Ascending aorta (tissue), 2 donors: ENCODE data around the gene CCDC17. TPM values are rescaled to one million over a fixed set of nuclear protein-coding genes. Genes with fewer than 3 reads are reported as not detected.
A peak's percentile ranks its signal among the peaks of the same experiment; 100 is the strongest.
"Not testable (repeated sequence)": the region's sequence is repeated elsewhere in the genome, so short reads cannot be mapped to it uniquely, and the experiment has no call there.

Experiments
- DNase-seq, 2 donors: peaks; one replicate each; pipeline ENCODE4 v3.0.0-alpha.2; 2019; ENCODE audit warnings: low spot score in 2 of 2
- H3K27ac ChIP-seq, 2 donors: fragments of 200-600 bp; sonication (generic); one replicate each; pipeline ENCODE4 v1.5.1; 2016 to 2017; ENCODE audit warnings: mild to moderate bottlenecking in 1 of 2
- H3K27me3 ChIP-seq: fragments of 200-600 bp; sonication (generic); one replicate; pipeline ENCODE4 v1.5.1; 2017
- H3K36me3 ChIP-seq, 2 donors: fragments of 200-600 bp; sonication (generic); one replicate each; pipeline ENCODE4 v1.5.1; 2016
- H3K4me1 ChIP-seq, 2 donors: fragments of 200-600 bp; sonication (generic); one replicate each; pipeline ENCODE4 v1.5.1; 2016 to 2017; ENCODE audit warnings: mild to moderate bottlenecking in 1 of 2
- H3K4me3 ChIP-seq, 2 donors: fragments of 200-600 bp; sonication (generic); one replicate each; pipeline ENCODE4 v1.5.1; 2016 to 2017; ENCODE audit warnings: mild to moderate bottlenecking in 1 of 2
- H3K9me3 ChIP-seq, 2 donors: fragments of 200-600 bp; sonication (generic); one replicate each; pipeline ENCODE4 v1.5.1; 2016
- CTCF ChIP-seq, 3 experiments: fragments of 200-600 bp in 2 of 3; fragments of 450-650 bp in 1 of 3; sonication (generic) in 2 of 3; IDR thresholded peaks; one replicate each; pipeline ENCODE4 v1.5.1; 2016 to 2019; ENCODE audit warnings: antibody characterized with exemption in 3 of 3, mild to moderate bottlenecking in 1 of 3, moderate library complexity in 1 of 3
- intact Hi-C: fragments of 100-400 bp; cut with DNase I; formaldehyde crosslinking; loops from one replicate; pipeline ENCODE4 v1.15.1; 2023
- total RNA-seq: library from RNA; depleted of rRNA; stranded (reverse); fragments of >200 nt; gene quantifications from one replicate; pipeline ENCODE4 v1.1.0, GENCODE V29; 2016

Gene CCDC17
- total RNA-seq, 1 donor from 2014 or later = not detected

GRCh38 chr1:45604239-45604638, 19.6 kb downstream of the CCDC17 start:
- Histone ChIP-seq H3K4me1 (no peaks in the 10 kb centered on the region), H3K4me3 (no peak overlapping the region), H3K36me3 (peaks cover 0 to 5% of the 10 kb centered on the region in 2 donors), H3K27me3 (no peaks in the 10 kb centered on the region), H3K9me3 (no peaks in the 10 kb centered on the region), H3K27ac (no peak overlapping the region)
- DNase-seq = no peak
- intact Hi-C loops = no loop called here
- no peak for TF ChIP-seq CTCF (IDR thresholded peaks at IDR 0.05)

GRCh38 chr1:45596765-45597164, 27.1 kb downstream of the CCDC17 start:
- H3K36me3 ChIP-seq = peaks cover 3 to 22% of the 10 kb centered on the region in 2 donors
- H3K27ac ChIP-seq, intact Hi-C loops, H3K4me3 ChIP-seq, H3K27me3 ChIP-seq, DNase-seq, H3K4me1 ChIP-seq, H3K9me3 ChIP-seq: not testable (repeated sequence)

GRCh38 chr1:45594412-45594811, 29.4 kb downstream of the CCDC17 start:
- H3K27ac ChIP-seq = no peak overlapping the region
- no peaks in the 10 kb centered on the region for H3K9me3 ChIP-seq
- H3K27me3 ChIP-seq = no peaks in the 10 kb centered on the region
- TF ChIP-seq CTCF (IDR thresholded peaks at IDR 0.05) = no peak
- DNase-seq = no peak
- H3K4me1 ChIP-seq = no peaks in the 10 kb centered on the region
- intact Hi-C loops = no loop called here
- H3K36me3 ChIP-seq = peaks cover 3 to 22% of the 10 kb centered on the region in 2 donors
- H3K4me3 ChIP-seq = no peak overlapping the region

GRCh38 chr1:45589861-45590260, 34.0 kb downstream of the CCDC17 start:
- H3K4me1 ChIP-seq = peaks cover 0 to 11% of the 10 kb centered on the region in 2 donors
- intact Hi-C loops = no loop called here

GRCh38 chr1:45586769-45587168, 37.1 kb downstream of the CCDC17 start:
- H3K4me3 ChIP-seq = no peak overlapping the region
- no peak overlapping the region for H3K27ac ChIP-seq
- H3K9me3 ChIP-seq = no peaks in the 10 kb centered on the region
- no peaks in the 10 kb centered on the region for H3K27me3 ChIP-seq
- DNase-seq = no peak
- no peaks in the 10 kb centered on the region for H3K36me3 ChIP-seq
- H3K4me1 ChIP-seq = peaks cover 0 to 14% of the 10 kb centered on the region in 2 donors
- no peak for TF ChIP-seq CTCF (IDR thresholded peaks at IDR 0.05)
- intact Hi-C loops = no loop called here

More at GRCh38 chr1:45589861-45590260, 34.0 kb downstream of the CCDC17 start:
- Histone ChIP-seq H3K4me3 (peak overlapping the region in 1 of 2 donors; percentile 39), H3K27me3 (no peaks in the 10 kb centered on the region), H3K9me3 (no peaks in the 10 kb centered on the region), H3K36me3 (peaks cover 3 to 15% of the 10 kb centered on the region in 2 donors), H3K27ac (no peak overlapping the region)
- DNase-seq = no peak
- TF ChIP-seq CTCF (IDR thresholded peaks at IDR 0.05) = no peak

GRCh38 chr1:45585496-45586075, 38.3 kb downstream of the CCDC17 start:
- H3K27ac ChIP-seq = peak overlapping the region in 1 of 2 donors; percentile 89
- DNase-seq = no peak
- peak overlapping the region; percentile 84 to 89 for H3K4me3 ChIP-seq
- no peaks in the 10 kb centered on the region for H3K9me3 ChIP-seq
- no peak for TF ChIP-seq CTCF (IDR thresholded peaks at IDR 0.05)
- intact Hi-C loops = no loop called here
- no peaks in the 10 kb centered on the region for H3K36me3 ChIP-seq
- no peaks in the 10 kb centered on the region for H3K27me3 ChIP-seq
- H3K4me1 ChIP-seq = peaks cover 0 to 14% of the 10 kb centered on the region in 2 donors
